Measurements from ENCODE around the gene ZBTB37. TPM values are rescaled to one million over a fixed set of nuclear protein-coding genes. Genes with fewer than 3 reads are reported as not detected.

Gene ZBTB37
- total and polyA plus RNA-seq, 9 of the 15 experiments (the other 6 are each of a cell fraction or from before 2014, with no cell fraction given) = 1.3 to 13.9 (median 5.4) TPM

DNA sequence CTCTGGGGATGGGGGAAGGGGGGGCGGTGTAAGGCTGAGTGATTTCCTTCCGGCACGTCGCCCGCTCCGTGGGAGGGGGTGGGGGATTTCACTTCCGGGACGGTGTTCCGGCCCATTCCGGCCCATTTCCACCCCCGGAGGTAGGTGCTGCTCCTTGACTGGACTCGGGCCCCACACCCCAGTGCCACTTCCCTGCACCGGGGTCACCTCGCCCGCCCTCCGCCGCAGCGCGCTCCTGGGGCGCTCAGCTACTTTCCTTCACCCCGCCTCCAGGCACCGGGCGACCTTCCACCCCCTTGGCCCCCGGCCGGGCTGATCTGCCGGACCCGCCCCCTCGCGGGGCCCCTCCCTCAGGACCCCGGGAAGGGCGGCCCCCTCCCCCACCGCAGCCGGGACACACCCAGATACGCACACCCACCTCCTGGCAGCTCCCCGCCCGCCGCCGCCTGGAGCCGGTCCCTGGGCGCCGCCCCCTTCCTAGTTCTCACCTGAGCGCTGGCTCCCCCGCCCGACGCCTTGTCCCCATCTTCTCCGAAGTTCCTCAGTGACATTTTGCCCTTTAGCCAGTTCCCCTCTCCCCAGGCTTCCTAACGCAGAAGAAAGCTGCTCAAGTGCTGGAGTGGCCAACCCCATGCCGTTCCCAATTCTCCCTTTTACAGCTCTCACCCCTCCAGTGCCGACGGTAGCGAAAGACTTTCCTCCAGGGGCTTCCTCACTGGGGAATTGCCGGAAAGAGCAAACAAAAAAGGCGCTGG is at the start of gene ZBTB37 (continued):
- TF ChIP-seq ZNF318 (IDR thresholded peaks at IDR 0.05; ENCODE audit: borderline replicate concordance in 1 of 2, low read depth in 1 of 2) (0 out of 4 replicates have a peak, but pooled peaks of 1 of the 2 experiments have one; percentile 37), ILF3 (IDR thresholded peaks at IDR 0.05; ENCODE audit: borderline replicate concordance) (no peak), HNRNPH1 (optimal IDR thresholded peaks at IDR 0.05; ENCODE audit: low read depth, low read length) (no peak), PYGO2 (tag; IDR thresholded peaks at IDR 0.05) (no peak), ELF4 (CRISPR knock-in tag; IDR thresholded peaks at IDR 0.05) (0 out of 2 replicates have a peak, but pooled peaks have one; percentile 21), ZNF695 (CRISPR knock-in tag; IDR thresholded peaks at IDR 0.05) (no peak), MTA2 (IDR thresholded peaks at IDR 0.05; ENCODE audit: low read depth) (peak; percentile 61), ZNF77 (CRISPR knock-in tag; IDR thresholded peaks at IDR 0.05) (no peak), CSDE1 (IDR thresholded peaks at IDR 0.05) (no peak), TEAD4 (IDR thresholded peaks at IDR 0.05; ENCODE audit: low read length) (no peak; the same call in none of the 2 replicates), TEAD4 (CRISPR knock-in tag; IDR thresholded peaks at IDR 0.05; ENCODE audit: borderline replicate concordance) (no peak), SOX6 (IDR thresholded peaks at IDR 0.05) (no peak), ZNF140 (CRISPR knock-in tag; IDR thresholded peaks at IDR 0.05) (no peak), TCF15 (CRISPR knock-in tag; IDR thresholded peaks at IDR 0.05) (no peak), ZNF507 (tag; conservative IDR thresholded peaks at IDR 0.05) (no peak)
- TF ChIP-seq, protein P1, sequence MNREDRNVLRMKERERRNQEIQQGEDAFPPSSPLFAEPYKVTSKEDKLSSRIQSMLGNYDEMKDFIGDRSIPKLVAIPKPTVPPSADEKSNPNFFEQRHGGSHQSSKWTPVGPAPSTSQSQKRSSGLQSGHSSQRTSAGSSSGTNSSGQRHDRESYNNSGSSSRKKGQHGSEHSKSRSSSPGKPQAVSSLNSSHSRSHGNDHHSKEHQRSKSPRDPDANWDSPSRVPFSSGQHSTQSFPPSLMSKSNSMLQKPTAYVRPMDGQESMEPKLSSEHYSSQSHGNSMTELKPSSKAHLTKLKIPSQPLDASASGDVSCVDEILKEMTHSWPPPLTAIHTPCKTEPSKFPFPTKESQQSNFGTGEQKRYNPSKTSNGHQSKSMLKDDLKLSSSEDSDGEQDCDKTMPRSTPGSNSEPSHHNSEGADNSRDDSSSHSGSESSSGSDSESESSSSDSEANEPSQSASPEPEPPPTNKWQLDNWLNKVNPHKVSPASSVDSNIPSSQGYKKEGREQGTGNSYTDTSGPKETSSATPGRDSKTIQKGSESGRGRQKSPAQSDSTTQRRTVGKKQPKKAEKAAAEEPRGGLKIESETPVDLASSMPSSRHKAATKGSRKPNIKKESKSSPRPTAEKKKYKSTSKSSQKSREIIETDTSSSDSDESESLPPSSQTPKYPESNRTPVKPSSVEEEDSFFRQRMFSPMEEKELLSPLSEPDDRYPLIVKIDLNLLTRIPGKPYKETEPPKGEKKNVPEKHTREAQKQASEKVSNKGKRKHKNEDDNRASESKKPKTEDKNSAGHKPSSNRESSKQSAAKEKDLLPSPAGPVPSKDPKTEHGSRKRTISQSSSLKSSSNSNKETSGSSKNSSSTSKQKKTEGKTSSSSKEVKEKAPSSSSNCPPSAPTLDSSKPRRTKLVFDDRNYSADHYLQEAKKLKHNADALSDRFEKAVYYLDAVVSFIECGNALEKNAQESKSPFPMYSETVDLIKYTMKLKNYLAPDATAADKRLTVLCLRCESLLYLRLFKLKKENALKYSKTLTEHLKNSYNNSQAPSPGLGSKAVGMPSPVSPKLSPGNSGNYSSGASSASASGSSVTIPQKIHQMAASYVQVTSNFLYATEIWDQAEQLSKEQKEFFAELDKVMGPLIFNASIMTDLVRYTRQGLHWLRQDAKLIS (CRISPR knock-in tag; IDR thresholded peaks at IDR 0.05) = peak; percentile 18; the same call in 1 of the 2 replicates

Measured in K562 (cell line).